Measurements from ENCODE around the gene COX17.

DNA sequence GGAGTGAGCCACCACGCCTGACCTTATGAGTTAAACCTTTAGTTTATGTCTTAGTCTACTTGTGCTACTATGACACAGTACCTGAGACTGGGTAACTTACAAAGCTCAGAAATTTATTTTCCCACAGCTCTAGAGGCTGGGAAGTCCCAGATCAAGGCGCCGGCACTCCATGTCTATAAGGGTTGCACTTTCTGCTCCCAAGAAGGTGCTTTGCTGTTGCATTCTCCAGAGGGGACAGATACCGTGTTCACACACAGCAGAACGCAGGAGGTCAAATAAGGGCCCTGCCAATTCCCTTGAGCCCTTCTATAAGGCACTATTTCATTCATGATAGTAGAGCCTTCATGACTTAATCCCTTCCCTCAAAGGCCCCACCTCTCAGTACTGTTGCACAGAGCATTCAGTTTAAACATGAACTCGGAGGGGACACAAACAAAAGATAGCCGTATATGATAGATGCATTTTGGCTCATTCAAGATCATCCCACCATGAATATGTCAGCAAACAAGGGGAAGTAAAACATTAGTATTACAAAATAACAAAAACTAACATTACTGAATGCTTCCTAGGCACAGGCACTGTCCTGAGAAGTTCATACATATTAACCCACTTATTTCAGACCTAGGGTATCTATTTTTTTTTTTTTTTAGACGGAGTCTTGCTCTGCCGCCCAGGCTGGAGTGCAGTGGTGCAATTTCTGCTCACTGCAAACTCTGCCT lies 53.0 kb downstream of the COX17 start:
- TF ChIP-seq, protein P1, sequence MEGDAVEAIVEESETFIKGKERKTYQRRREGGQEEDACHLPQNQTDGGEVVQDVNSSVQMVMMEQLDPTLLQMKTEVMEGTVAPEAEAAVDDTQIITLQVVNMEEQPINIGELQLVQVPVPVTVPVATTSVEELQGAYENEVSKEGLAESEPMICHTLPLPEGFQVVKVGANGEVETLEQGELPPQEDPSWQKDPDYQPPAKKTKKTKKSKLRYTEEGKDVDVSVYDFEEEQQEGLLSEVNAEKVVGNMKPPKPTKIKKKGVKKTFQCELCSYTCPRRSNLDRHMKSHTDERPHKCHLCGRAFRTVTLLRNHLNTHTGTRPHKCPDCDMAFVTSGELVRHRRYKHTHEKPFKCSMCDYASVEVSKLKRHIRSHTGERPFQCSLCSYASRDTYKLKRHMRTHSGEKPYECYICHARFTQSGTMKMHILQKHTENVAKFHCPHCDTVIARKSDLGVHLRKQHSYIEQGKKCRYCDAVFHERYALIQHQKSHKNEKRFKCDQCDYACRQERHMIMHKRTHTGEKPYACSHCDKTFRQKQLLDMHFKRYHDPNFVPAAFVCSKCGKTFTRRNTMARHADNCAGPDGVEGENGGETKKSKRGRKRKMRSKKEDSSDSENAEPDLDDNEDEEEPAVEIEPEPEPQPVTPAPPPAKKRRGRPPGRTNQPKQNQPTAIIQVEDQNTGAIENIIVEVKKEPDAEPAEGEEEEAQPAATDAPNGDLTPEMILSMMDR (IDR thresholded peaks at IDR 0.05), result no peak
- TF ChIP-seq ZFX (IDR thresholded peaks at IDR 0.05; ENCODE audit: borderline replicate concordance), result no peak
